Endodermal cell (in vitro differentiated cells): ENCODE measurements around the gene OBSL1. TPM values are rescaled to one million over a fixed set of nuclear protein-coding genes. Genes with fewer than 3 reads are reported as not detected.

Source experiments
- DNase-seq: peaks from one replicate; pipeline ENCODE4 v3.0.0-alpha.2; 2017
- H3K27ac ChIP-seq: 2 replicates; pipeline ENCODE4 v1.5.1; 2013; ENCODE audit warnings: mild to moderate bottlenecking, low read depth, low read length, moderate library complexity
- H3K27me3 ChIP-seq: 2 replicates; pipeline ENCODE4 v1.6.1; 2013; ENCODE audit warnings: mild to moderate bottlenecking, low read length, moderate library complexity; ENCODE audit not compliant: insufficient read depth, control insufficient read depth, poor library complexity, severe bottlenecking
- H3K36me3 ChIP-seq: 2 replicates; pipeline ENCODE4 v1.7.0; 2013; ENCODE audit warnings: mild to moderate bottlenecking, low read length, moderate library complexity; ENCODE audit not compliant: control insufficient read depth, insufficient read depth
- H3K4me1 ChIP-seq: one replicate; pipeline ENCODE4 v1.7.0; 2013; ENCODE audit warnings: low read length; ENCODE audit not compliant: control insufficient read depth, insufficient read depth
- H3K4me3 ChIP-seq: 2 replicates; pipeline ENCODE4 v1.5.1; 2013; ENCODE audit warnings: mild to moderate bottlenecking, low read length, moderate library complexity
- H3K9ac ChIP-seq: 2 replicates; pipeline ENCODE4 v1.6.1; 2013; ENCODE audit warnings: mild to moderate bottlenecking, low read length, moderate library complexity; ENCODE audit not compliant: poor library complexity, severe bottlenecking; ENCODE audit errors: extremely low read depth
- H3K9me3 ChIP-seq: 2 replicates; pipeline ENCODE4 v1.6.1; 2013; ENCODE audit warnings: mild to moderate bottlenecking, low read length, moderate library complexity; ENCODE audit not compliant: control insufficient read depth
- H3K27ac Mint-ChIP-seq: 2 replicates; pipeline ENCODE4 v1.8.0; 2020; ENCODE audit warnings: mixed read lengths
- H3K27me3 Mint-ChIP-seq: 2 replicates; pipeline ENCODE4 v1.8.0; 2021; ENCODE audit warnings: mild to moderate bottlenecking, mixed read lengths; ENCODE audit not compliant: insufficient read depth
- H3K36me3 Mint-ChIP-seq: 2 replicates; pipeline ENCODE4 v1.8.0; 2020; ENCODE audit warnings: low read depth, mixed read lengths
- H3K4me1 Mint-ChIP-seq: 2 replicates; pipeline ENCODE4 v1.8.0; 2020; ENCODE audit warnings: mixed read lengths
- H3K4me3 Mint-ChIP-seq: 2 replicates; pipeline ENCODE4 v1.8.0; 2020; ENCODE audit warnings: mild to moderate bottlenecking, moderate library complexity, mixed read lengths
- H3K9me3 Mint-ChIP-seq: 2 replicates; pipeline ENCODE4 v1.8.0; 2020; ENCODE audit warnings: mild to moderate bottlenecking, mixed read lengths
- CTCF ChIP-seq: fragments of 200-600 bp; sonication (generic); conservative IDR thresholded peaks from 2 replicates; pipeline ENCODE4 v1.5.0; 2021; ENCODE audit warnings: antibody characterized with exemption, mild to moderate bottlenecking
- WGBS, 2 experiments: methylation state at CpG; one replicate each; pipeline versions ENCODE4 v1.1.5 to v1.1.7; 2013; ENCODE audit warnings: missing lambda C conversion rate in 2 of 2, mixed read lengths in 1 of 2; ENCODE audit not compliant: insufficient coverage in 1 of 2, insufficient read length in 1 of 2; 5-methylcytosine and 5-hydroxymethylcytosine counted together
- total RNA-seq, 2 donors: library from RNA; stranded (reverse); fragmentation: NEBNext Ultra II Directional in 1 of 2; extraction: Animal tissue kit (Norgen Biotek cat#: 25700) in 1 of 2; gene quantifications; 2 replicates in 1 of 2; 3 replicates in 1 of 2; pipeline ENCODE4 v1.2.1, GENCODE V29; 2021

The OBSL1 gene
- total RNA-seq, 2 donors from 2014 or later, result 156 to 162 TPM

DNA sequence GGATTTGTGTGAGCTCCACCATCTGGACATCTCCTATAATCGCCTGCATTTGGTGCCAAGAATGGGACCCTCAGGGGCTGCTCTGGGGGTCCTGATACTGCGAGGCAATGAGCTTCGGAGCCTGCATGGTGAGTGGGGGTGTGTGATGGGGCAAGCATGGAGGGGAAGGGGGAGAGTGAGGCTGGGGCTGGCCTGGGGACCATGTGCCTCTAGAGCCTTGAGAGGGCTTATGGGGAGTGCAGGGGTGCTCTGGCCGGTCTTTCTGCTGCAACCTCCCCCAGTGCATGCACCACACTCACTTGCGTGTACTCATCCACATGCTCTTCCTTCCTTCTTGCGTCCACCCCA is 34.2 kb upstream of the OBSL1 start:
- Mint-ChIP-seq H3K36me3 (peaks cover 35% of the 10 kb centered on the region), H3K4me3 (no peak overlapping the region), H3K4me1 (no peaks in the 10 kb centered on the region), H3K9me3 (no peaks in the 10 kb centered on the region), H3K27ac (no peak overlapping the region), H3K27me3 (no peaks in the 10 kb centered on the region)
- H3K9me3 ChIP-seq, result no peaks in the 10 kb centered on the region
- DNase-seq, result no peak
- H3K4me1 ChIP-seq, result no peaks in the 10 kb centered on the region
- no peak overlapping the region for H3K27ac ChIP-seq
- whole genome bisulfite sequencing, 2 experiments, result 89 to 94% methylated on average over 3 to 6 of the region's 6 CpGs
- peaks cover 6% of the 10 kb centered on the region for H3K36me3 ChIP-seq
- no peak overlapping the region for H3K9ac ChIP-seq
- H3K4me3 ChIP-seq, result no peak overlapping the region
- TF ChIP-seq CTCF, result no peak
- H3K27me3 ChIP-seq, result no peaks in the 10 kb centered on the region

DNA sequence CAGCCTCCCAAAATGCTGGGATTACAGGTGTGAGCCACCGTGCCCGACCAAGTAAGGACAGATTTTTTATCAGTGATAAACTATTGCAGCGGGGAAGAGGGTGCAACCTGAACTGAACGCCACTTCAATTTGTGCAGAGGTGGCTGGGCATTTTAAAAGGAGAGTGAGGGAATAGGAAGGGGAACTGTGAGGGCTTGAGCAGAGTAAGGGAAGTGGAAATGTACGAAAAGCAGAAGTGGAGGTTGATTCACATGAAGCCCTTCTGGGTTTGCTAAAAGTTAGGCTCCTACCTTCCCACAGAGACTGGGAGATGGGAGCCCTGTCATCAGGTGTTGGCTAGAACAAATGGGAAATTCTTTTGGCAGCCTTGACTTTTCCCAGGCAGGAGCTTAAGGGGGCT is 32.4 kb upstream of the OBSL1 start:
- H3K27ac ChIP-seq, result no peak overlapping the region
- no peaks in the 10 kb centered on the region for H3K9me3 ChIP-seq
- WGBS, 2 experiments, result 91 to 98% methylated on average over 5 of the region's 5 CpGs
- peaks cover 6% of the 10 kb centered on the region for H3K36me3 ChIP-seq
- Mint-ChIP-seq H3K27ac (no peak overlapping the region), H3K9me3 (no peaks in the 10 kb centered on the region), H3K36me3 (peaks cover 35% of the 10 kb centered on the region), H3K27me3 (no peaks in the 10 kb centered on the region), H3K4me3 (no peak overlapping the region), H3K4me1 (no peaks in the 10 kb centered on the region)
- H3K4me3 ChIP-seq, result no peak overlapping the region
- TF ChIP-seq CTCF, result no peak
- no peaks in the 10 kb centered on the region for H3K4me1 ChIP-seq
- no peaks in the 10 kb centered on the region for H3K27me3 ChIP-seq
- no peak overlapping the region for H3K9ac ChIP-seq
- DNase-seq, result no peak

DNA sequence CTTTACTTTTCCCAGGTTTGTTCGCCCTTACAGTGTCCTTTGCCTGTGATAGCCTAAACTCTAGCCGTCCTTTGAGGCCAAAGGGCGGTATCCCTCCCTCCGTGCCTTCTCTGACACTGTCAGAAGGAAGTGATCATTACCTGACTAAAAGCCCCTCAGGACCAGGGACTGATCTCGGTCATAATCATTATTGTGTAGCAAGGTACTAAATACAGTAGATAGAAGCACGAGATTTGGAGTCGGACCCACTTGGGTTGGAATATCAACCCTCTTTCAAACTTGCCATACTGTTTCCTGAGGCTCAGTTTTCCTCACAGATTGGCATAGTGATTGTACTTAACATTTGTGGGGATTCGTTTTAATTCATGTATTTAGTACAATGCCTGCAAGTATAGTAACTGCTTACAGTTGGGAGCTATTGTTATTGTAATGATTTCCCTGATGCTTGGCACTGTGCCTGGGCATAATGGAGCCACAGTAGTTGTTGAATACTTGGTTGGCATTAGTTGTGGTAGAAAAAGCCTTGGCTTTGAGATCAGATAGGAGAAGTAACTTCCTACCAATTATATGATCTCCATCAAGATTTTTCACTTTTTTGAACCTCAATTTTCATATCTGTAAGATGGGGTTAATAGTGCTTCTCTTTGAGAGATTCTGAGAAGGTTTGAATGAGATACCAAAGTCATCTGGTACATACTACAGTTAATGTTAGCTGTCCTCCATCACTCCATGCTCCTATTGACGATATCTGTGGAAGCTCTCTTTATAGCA is 27.2 kb upstream of the OBSL1 start:
- Histone ChIP-seq H3K27ac (no peak overlapping the region), H3K9me3 (no peaks in the 10 kb centered on the region), H3K4me3 (peak overlapping the region; percentile 90), H3K36me3 (no peaks in the 10 kb centered on the region), H3K4me1 (peaks cover 4% of the 10 kb centered on the region), H3K27me3 (no peaks in the 10 kb centered on the region), H3K9ac (peak overlapping the region; percentile 75)
- H3K4me3 Mint-ChIP-seq, result peak overlapping the region; percentile 91
- peaks cover 10% of the 10 kb centered on the region for H3K36me3 Mint-ChIP-seq
- TF ChIP-seq CTCF, result no peak
- DNase-seq, result no peak
- no peaks in the 10 kb centered on the region for H3K9me3 Mint-ChIP-seq
- 38 to 48% methylated on average over 7 to 9 of the region's 9 CpGs for WGBS, 2 experiments
- no peaks in the 10 kb centered on the region for H3K27me3 Mint-ChIP-seq
- H3K4me1 Mint-ChIP-seq, result peaks cover 11% of the 10 kb centered on the region
- peak overlapping the region; percentile 99 for H3K27ac Mint-ChIP-seq
